Measurements from ENCODE around the gene TMEM272. TPM values are rescaled to one million over a fixed set of nuclear protein-coding genes. Genes with fewer than 3 reads are reported as not detected.

TMEM272 gene
- polyA plus RNA-seq, 1 of the 3 experiments (the other 2 are of a cell fraction), result not detected

DNA sequence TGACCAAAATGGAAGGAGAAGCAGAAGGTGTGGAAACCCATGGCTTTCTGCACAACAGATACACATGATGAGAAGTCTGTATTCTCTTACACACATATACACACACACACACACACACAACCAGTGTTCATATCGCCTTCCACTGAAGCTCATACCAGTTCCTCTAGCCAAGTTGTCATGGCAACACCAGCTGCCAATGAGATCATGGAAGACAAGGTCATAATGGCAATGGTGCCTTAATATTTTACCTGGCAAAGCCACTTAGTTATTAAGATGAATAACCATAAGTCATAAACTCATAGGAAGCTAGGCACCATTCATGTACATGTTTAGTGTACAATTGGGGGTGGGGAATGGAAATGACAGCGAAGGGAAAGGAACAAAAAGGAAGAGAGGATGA lies 38.4 kb downstream of the TMEM272 start:
- H3K27ac ChIP-seq (ENCODE audit: low read depth in 2 of 2, low read length in 1 of 2), result no peak overlapping the region
- no peak for DNase-seq
- H3K36me3 ChIP-seq (replicated peaks in 1 of 2; ENCODE audit: control insufficient read depth in 1 of 2, insufficient read depth in 2 of 2, low read length in 1 of 2), result no peaks in the 10 kb centered on the region
- H3K9me3 ChIP-seq, result no peaks in the 10 kb centered on the region
- TF ChIP-seq, protein P1, sequence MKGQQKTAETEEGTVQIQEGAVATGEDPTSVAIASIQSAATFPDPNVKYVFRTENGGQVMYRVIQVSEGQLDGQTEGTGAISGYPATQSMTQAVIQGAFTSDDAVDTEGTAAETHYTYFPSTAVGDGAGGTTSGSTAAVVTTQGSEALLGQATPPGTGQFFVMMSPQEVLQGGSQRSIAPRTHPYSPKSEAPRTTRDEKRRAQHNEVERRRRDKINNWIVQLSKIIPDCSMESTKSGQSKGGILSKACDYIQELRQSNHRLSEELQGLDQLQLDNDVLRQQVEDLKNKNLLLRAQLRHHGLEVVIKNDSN (IDR thresholded peaks at IDR 0.05; ENCODE audit: borderline replicate concordance, low read depth), result no peak
- TF ChIP-seq CHD2 (IDR thresholded peaks at IDR 0.05; ENCODE audit: low read length, partially characterized antibody) (no peak), IRF3 (IDR thresholded peaks at IDR 0.05; ENCODE audit: low read depth, low read length) (no peak), TAF1 (IDR thresholded peaks at IDR 0.05; ENCODE audit: borderline replicate concordance, low read depth, low read length) (no peak), RCOR1 (IDR thresholded peaks at IDR 0.05; ENCODE audit: low read length) (no peak), GABPA (IDR thresholded peaks at IDR 0.05; ENCODE audit: low read depth) (no peak), RFX5 (IDR thresholded peaks at IDR 0.05; ENCODE audit: low read length) (no peak), JUND (IDR thresholded peaks at IDR 0.05) (no peak), CTCF (IDR thresholded peaks at IDR 0.05) (no peak), FOXJ3 (CRISPR knock-in tag; IDR thresholded peaks at IDR 0.05) (no peak), GATA2 (CRISPR knock-in tag; IDR thresholded peaks at IDR 0.05) (no peak), RXRA (IDR thresholded peaks at IDR 0.05; ENCODE audit: borderline replicate concordance, low read depth) (no peak)
- H3K9me2 ChIP-seq, result no peaks in the 10 kb centered on the region
- no peak overlapping the region for H2AFZ ChIP-seq (ENCODE audit: low read depth)
- H3K79me2 ChIP-seq (ENCODE audit: insufficient read depth), result 0 out of 2 replicates have a peak, but pooled peaks cover 4% of the 10 kb centered on the region
- H3K9ac ChIP-seq, result no peak overlapping the region
- no peaks in the 10 kb centered on the region for H4K20me1 ChIP-seq (ENCODE audit: insufficient read depth)
- ChIA-PET POLR2A (no interaction called here), CTCF (interaction anchor here (1.2 to 1.7 kb wide), 2 partner anchors 9 to 321 kb away, joined by 5 read pairs; no protein-coding TSS in a partner anchor)
- H3K4me1 ChIP-seq (ENCODE audit: control insufficient read depth in 1 of 2, insufficient read depth in 2 of 2, low read depth in 1 of 2, low read length in 1 of 2), result peaks cover 18 to 35% of the 10 kb centered on the region in 2 experiments
- H3K4me2 ChIP-seq, result no peak overlapping the region
- H3K4me3 ChIP-seq (ENCODE audit: low read depth in 2 of 2, low read length in 1 of 2), result no peak overlapping the region
- peaks cover 16% of the 10 kb centered on the region for H3F3A ChIP-seq (replicated peaks; ENCODE audit: insufficient read depth)
- WGBS (ENCODE audit: low lambda C conversion rate), result 99% methylated on average over 2 of the region's 2 CpGs
- no peaks in the 10 kb centered on the region for H3K27me3 ChIP-seq (ENCODE audit: insufficient read depth)

GRCh38 chr13:51805925-51806324 lies 39.1 kb downstream of the TMEM272 start:
- TF ChIP-seq, protein P2, sequence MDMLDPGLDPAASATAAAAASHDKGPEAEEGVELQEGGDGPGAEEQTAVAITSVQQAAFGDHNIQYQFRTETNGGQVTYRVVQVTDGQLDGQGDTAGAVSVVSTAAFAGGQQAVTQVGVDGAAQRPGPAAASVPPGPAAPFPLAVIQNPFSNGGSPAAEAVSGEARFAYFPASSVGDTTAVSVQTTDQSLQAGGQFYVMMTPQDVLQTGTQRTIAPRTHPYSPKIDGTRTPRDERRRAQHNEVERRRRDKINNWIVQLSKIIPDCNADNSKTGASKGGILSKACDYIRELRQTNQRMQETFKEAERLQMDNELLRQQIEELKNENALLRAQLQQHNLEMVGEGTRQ (IDR thresholded peaks at IDR 0.05; ENCODE audit: borderline replicate concordance, low read depth, low read length), result no peak
- TF ChIP-seq GATA2 (CRISPR knock-in tag; IDR thresholded peaks at IDR 0.05) (no peak), JUND (IDR thresholded peaks at IDR 0.05) (no peak)
- Histone ChIP-seq H3F3A (replicated peaks; ENCODE audit: insufficient read depth) (peaks cover 16% of the 10 kb centered on the region), H3K4me3 (ENCODE audit: low read depth in 2 of 2, low read length in 1 of 2) (no peak overlapping the region), H3K4me1 (ENCODE audit: control insufficient read depth in 1 of 2, insufficient read depth in 2 of 2, low read depth in 1 of 2, low read length in 1 of 2) (peaks cover 19 to 38% of the 10 kb centered on the region in 2 experiments), H3K4me2 (no peak overlapping the region), H3K27me3 (ENCODE audit: insufficient read depth) (no peaks in the 10 kb centered on the region), H3K27ac (ENCODE audit: low read depth in 2 of 2, low read length in 1 of 2) (no peak overlapping the region), H3K9ac (no peak overlapping the region), H3K9me3 (no peaks in the 10 kb centered on the region), H2AFZ (ENCODE audit: low read depth) (no peak overlapping the region), H4K20me1 (ENCODE audit: insufficient read depth) (no peaks in the 10 kb centered on the region), H3K9me2 (no peaks in the 10 kb centered on the region), H3K36me3 (replicated peaks in 1 of 2; ENCODE audit: control insufficient read depth in 1 of 2, insufficient read depth in 2 of 2, low read length in 1 of 2) (no peaks in the 10 kb centered on the region), H3K79me2 (ENCODE audit: insufficient read depth) (0 out of 2 replicates have a peak, but pooled peaks cover 4% of the 10 kb centered on the region)
- no peak for DNase-seq
- ChIA-PET CTCF (interaction anchor here (1.0 to 1.8 kb wide), 7 partner anchors 8 to 372 kb away, joined by 3 to 8 read pairs (median 4); partner anchors contain the start of gene TMEM272), POLR2A (interaction anchor here (0.6 to 1.7 kb wide), 2 partner anchors 20 to 177 kb away, joined by 3 to 9 read pairs; no protein-coding TSS in a partner anchor)
- 96% methylated on average over 2 of the region's 2 CpGs for WGBS (ENCODE audit: low lambda C conversion rate)

All from SK-N-SH (cell line).